Right cardiac atrium (tissue), 5 donors: ENCODE measurements around the gene TSPAN4. TPM values are rescaled to one million over a fixed set of nuclear protein-coding genes. Genes with fewer than 3 reads are reported as not detected.

Experiments used
- ATAC-seq, 2 donors: fragments of 200-7000 bp; cut with Tn5 transposase; one replicate each; pipeline versions ENCODE4 v1.8.0 to v1.9.1; 2020; ENCODE audit warnings: moderate library complexity in 2 of 2, mild to moderate bottlenecking in 1 of 2
- DNase-seq, 3 donors: peaks; one replicate each; pipeline ENCODE4 v3.0.0-alpha.2; 2020
- H3K27ac ChIP-seq: one replicate; pipeline ENCODE4 v1.5.1; 2013; ENCODE audit warnings: mild to moderate bottlenecking, low read length, control low read depth, moderate library complexity
- H3K27me3 ChIP-seq: one replicate; pipeline ENCODE4 v1.6.1; 2013; ENCODE audit not compliant: control insufficient read depth, insufficient read depth
- H3K4me1 ChIP-seq: one replicate; pipeline ENCODE4 v1.6.1; 2013; ENCODE audit warnings: low read length; ENCODE audit not compliant: control insufficient read depth, insufficient read depth
- H3K4me3 ChIP-seq: one replicate; pipeline ENCODE4 v1.5.1; 2013; ENCODE audit warnings: low read length, control low read depth
- H3K9me3 ChIP-seq: one replicate; pipeline ENCODE4 v1.6.1; 2013; ENCODE audit warnings: low read length; ENCODE audit not compliant: control insufficient read depth
- WGBS: extraction: QIAGEN DNeasy Blood & Tissue Kit; methylation state at CpG from one replicate; pipeline ENCODE4 v1.1.7; 2013; 5-methylcytosine and 5-hydroxymethylcytosine counted together
- intact Hi-C, 4 donors: fragments of 100-400 bp; cut with DNase I; formaldehyde crosslinking; loops; one replicate each; pipeline versions ENCODE4 v1.11.0 to v1.14.0; 2022 to 2023
- polyA plus RNA-seq: library from polyadenylated mRNA; stranded (reverse); fragments of 200-250 nt; gene quantifications from one replicate; pipeline ENCODE4 v1.2.3, GENCODE V29; 2013
- total RNA-seq, 4 donors: library from RNA; stranded (reverse); fragmentation: NEBNext Ultra II Directional; extraction: Animal tissue kit (Norgen Biotek cat#: 25700); gene quantifications; one replicate each; pipeline ENCODE4 v1.2.1, GENCODE V29; 2021
- donor health status: healthy with polysubstance abuse.
- donor health status: DM: no; HTN: yes; CAD: no.
- donor health status: DM: no; HTN: no; CAD: no.
- donor health status: DM: no; HTN: yes; CAD: no; lungs with severe emphysema.
- donor health status: DM: yes; HTN: yes; CAD: no.

Gene TSPAN4
- total and polyA plus RNA-seq, 5 donors, result 36.6 to 45.1 (median 40.7) TPM

DNA sequence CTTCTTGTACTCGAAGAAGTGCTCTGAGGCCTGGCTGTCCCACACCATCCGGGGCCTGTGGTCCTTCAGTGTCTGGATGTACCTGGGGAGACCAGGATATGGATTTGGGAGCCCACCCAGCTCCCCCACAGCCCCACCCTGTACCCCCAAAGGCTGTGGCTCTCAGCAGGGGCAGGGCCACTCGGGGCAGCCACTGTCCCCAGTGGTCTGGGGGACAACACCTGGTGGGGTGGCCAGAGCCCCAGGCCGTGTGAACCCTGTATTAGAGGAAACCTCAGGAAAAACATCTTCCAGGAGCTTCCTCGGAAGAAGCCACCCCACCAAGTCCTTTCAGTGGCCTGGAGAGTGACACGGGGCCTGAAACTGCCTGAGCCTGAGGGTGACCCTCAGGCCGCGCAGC lies 27.8 kb downstream of the TSPAN4 start:
- intact Hi-C loops, result no loop called here
- Histone ChIP-seq H3K9me3 (no peaks in the 10 kb centered on the region), H3K4me3 (no peak overlapping the region), H3K27ac (no peak overlapping the region), H3K27me3 (no peaks in the 10 kb centered on the region), H3K4me1 (no peaks in the 10 kb centered on the region)
- no peak for DNase-seq
- WGBS, result 87% methylated on average over 8 of the region's 8 CpGs
- no peak for ATAC-seq

DNA sequence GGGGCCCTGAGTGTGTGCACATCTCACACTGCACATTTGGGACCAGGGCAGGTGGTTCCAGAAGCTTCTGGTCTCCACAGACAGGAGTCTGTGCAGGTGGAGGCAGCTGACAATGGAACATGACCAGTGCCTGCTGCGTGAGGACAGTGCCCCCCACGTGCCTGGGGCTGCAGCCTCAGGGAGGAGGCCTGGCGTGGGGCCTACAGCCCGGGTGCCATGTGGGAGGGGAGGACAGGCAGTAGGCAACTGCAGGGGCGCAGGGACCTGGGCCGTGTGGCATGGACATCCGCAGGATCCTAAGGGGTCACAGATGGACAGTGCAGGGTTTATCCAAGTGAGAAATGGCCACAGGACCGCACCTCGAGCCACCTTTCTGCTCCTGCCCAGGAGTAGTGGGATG lies 28.8 kb downstream of the TSPAN4 start:
- Histone ChIP-seq H3K4me1 (no peaks in the 10 kb centered on the region), H3K27me3 (no peaks in the 10 kb centered on the region), H3K27ac (no peak overlapping the region), H3K4me3 (no peak overlapping the region), H3K9me3 (no peaks in the 10 kb centered on the region)
- WGBS, result 78% methylated on average over 9 of the region's 9 CpGs
- intact Hi-C loops, result no loop called here
- DNase-seq (no peak), ATAC-seq (no peak)

DNA sequence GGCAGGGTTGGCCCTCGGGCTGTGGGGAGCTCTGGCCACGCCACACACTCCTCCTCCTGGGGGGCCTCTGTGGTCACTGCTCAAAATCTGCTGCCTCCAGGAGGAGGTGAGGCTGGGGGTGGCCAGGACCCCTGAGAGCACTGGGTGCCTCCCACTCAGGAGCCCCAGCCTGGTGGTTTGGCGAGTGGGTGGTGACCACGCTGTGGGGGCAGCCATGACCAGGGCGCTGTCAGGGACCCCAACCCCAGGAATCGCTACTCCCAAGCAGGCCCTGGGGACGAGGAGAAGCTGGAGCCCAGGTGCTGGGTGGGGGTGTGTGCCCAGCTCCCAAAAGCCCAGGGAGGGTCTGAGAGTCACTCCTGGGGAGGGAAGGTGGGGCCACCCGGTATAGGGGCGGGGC lies 30.1 kb downstream of the TSPAN4 start:
- Histone ChIP-seq H3K27ac (no peak overlapping the region), H3K27me3 (no peaks in the 10 kb centered on the region), H3K4me3 (no peak overlapping the region), H3K4me1 (no peaks in the 10 kb centered on the region), H3K9me3 (no peaks in the 10 kb centered on the region)
- no peak for ATAC-seq
- intact Hi-C loops, result no loop called here
- no peak for DNase-seq
- WGBS, result 90% methylated on average over 9 of the region's 9 CpGs

DNA sequence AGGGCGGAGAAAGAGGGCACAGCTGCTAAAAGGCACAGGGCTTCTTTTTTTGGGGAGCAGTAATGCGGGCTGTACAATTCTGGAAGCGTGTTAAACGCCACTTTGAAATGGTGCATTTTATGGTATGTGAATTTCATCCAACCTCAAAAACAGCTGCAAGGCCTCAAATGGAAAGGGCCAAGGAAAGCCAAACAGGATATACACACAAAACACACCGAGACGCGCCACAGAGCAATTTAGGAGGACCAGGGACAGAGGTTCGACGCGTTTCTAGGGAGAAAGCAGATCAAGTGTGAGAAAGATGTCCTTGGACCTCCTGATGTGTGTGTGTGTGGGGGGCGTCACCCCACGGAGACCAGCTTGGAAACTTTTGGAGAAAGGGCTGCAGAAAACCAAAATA lies 31.1 kb downstream of the TSPAN4 start:
- Histone ChIP-seq H3K4me3 (no peak overlapping the region), H3K27ac (no peak overlapping the region), H3K9me3 (no peaks in the 10 kb centered on the region), H3K4me1 (no peaks in the 10 kb centered on the region), H3K27me3 (no peaks in the 10 kb centered on the region)
- ATAC-seq, result no peak
- intact Hi-C loops, result no loop called here
- DNase-seq, result no peak
- 61% methylated on average over 12 of the region's 12 CpGs for WGBS

DNA sequence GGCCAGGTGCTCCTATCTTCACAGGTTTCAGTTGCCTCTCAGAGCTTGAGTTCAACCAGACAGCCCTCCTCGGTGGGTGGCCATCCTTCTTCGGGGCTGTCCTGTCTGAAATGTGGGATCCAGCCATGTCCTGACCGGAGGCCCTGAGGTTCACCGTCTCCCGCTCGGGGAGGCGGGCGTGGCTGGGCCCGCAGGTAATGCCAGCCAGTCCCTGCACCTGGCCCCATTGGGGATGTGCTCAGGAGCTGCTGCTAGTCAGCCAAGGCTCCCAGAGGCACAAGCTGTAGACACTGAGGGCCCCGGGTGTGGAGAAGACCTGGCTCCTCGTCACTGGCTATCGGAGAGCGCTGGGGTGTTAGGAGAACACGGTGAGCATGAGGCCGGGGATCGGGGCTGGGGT lies 32.6 kb downstream of the TSPAN4 start:
- H3K4me3 ChIP-seq, result no peak overlapping the region
- intact Hi-C loops, result no loop called here
- no peak overlapping the region for H3K27ac ChIP-seq
- H3K27me3 ChIP-seq, result no peaks in the 10 kb centered on the region
- 92% methylated on average over 16 of the region's 16 CpGs for WGBS
- H3K4me1 ChIP-seq, result no peaks in the 10 kb centered on the region
- ATAC-seq (no peak), DNase-seq (no peak)
- H3K9me3 ChIP-seq, result no peaks in the 10 kb centered on the region

DNA sequence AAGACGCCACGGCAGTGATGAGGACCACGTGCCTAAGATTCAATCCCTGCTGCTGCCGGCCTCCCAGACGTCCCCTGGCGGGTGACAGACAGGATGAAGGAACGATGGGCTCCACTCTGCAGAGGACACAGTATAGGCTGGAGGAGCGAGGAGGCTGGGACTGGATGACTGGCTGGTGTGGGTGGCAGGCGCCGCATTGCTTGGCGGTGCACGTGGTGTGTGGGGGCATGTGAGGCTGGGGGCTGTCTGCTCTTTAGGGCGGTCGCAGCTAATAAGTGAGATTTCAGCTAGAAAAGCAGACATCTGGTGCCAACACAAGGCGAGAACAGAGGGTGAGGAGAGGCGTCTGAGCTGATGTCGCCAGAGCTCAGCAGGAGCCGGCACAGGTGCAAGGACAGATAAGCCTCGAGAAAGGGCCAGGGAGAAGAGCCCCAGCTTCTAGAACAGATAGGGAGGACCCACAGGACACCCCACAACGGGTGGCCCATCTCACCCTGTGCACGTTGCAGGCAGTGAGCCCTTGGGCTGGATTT lies 33.2 kb downstream of the TSPAN4 start:
- WGBS, result 87% methylated on average over 21 of the region's 21 CpGs
- Histone ChIP-seq H3K27me3 (no peaks in the 10 kb centered on the region), H3K9me3 (no peaks in the 10 kb centered on the region), H3K4me1 (no peaks in the 10 kb centered on the region), H3K4me3 (no peak overlapping the region), H3K27ac (no peak overlapping the region)
- ATAC-seq (peak in 1 of 2 donors; percentile 3), DNase-seq (no peak)
- intact Hi-C loops, result no loop called here

DNA sequence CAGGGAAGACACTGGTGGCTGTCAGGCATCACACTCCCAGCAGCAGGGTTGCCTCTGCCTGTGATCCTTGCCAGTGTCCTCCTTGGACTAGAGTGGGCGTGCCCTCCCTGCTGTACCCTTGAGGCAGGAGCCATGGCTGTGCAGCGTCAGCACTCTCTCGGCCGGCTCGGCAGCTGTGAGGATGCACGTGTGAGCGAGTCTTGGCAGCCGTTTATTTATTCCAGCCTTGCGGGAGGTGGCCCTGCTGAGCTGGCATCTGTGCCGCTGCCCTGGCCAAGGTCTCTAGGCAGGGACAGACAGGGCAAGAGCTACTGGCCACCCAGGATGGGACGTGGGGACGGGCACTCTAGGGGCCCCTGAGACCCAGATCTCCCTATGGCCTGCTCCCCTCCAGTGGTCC lies 33.9 kb downstream of the TSPAN4 start:
- ATAC-seq (peak; percentile 61 to 69), DNase-seq (peak in 2 of 3 donors; percentile 76 to 78)
- intact Hi-C loops, result no loop called here
- H3K4me1 ChIP-seq, result no peaks in the 10 kb centered on the region
- 49% methylated on average over 12 of the region's 12 CpGs for WGBS
- H3K27me3 ChIP-seq, result no peaks in the 10 kb centered on the region
- H3K27ac ChIP-seq, result no peak overlapping the region
- no peaks in the 10 kb centered on the region for H3K9me3 ChIP-seq
- no peak overlapping the region for H3K4me3 ChIP-seq

DNA sequence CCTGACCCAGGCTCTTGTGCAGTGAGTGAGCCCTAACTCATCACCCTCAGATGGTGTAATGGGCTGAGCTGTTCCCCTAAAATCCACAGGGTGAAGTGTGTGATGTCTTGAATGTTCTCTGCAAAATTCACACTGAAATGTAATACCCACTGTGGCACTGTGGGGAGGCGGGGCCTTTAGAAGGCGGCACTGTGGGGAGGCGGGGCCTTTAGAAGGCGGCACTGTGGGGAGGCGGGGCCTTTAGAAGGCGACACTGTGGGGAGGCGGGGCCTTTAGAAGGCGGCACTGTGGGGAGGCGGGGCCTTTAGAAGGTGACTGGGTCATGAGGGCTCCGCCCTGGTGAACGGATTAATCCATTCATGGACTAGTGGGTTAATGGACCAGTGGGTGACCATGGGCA lies 34.9 kb downstream of the TSPAN4 start:
- DNase-seq (no peak), ATAC-seq (no peak)
- Histone ChIP-seq H3K9me3 (no peaks in the 10 kb centered on the region), H3K4me1 (no peaks in the 10 kb centered on the region), H3K4me3 (no peak overlapping the region), H3K27me3 (no peaks in the 10 kb centered on the region), H3K27ac (no peak overlapping the region)
- 92% methylated on average over 11 of the region's 11 CpGs for WGBS
- intact Hi-C loops, result no loop called here

DNA sequence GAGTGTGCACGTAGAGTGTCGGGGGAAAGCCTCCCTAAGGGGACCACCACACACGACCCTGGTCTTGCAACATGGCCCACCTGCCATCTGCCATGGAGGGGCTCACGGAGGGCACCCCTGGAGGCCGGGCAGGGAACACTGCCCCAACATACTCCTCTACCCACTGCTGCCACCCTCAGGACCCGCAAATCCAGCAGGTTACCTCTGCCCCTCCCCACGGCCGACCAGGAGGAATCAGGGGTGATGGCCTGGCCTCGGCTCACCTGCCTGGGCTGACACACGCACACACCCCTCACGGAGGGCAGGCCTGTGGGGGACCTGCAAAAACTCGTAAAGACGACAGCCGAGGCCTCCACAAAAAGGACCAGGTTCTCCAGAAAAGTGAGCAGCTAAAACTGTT lies 37.8 kb downstream of the TSPAN4 start:
- intact Hi-C loops, result no loop called here
- Histone ChIP-seq H3K4me3 (no peak overlapping the region), H3K27ac (no peak overlapping the region), H3K27me3 (no peaks in the 10 kb centered on the region), H3K9me3 (no peaks in the 10 kb centered on the region), H3K4me1 (no peaks in the 10 kb centered on the region)
- 89% methylated on average over 14 of the region's 14 CpGs for WGBS
- DNase-seq (no peak), ATAC-seq (no peak)

DNA sequence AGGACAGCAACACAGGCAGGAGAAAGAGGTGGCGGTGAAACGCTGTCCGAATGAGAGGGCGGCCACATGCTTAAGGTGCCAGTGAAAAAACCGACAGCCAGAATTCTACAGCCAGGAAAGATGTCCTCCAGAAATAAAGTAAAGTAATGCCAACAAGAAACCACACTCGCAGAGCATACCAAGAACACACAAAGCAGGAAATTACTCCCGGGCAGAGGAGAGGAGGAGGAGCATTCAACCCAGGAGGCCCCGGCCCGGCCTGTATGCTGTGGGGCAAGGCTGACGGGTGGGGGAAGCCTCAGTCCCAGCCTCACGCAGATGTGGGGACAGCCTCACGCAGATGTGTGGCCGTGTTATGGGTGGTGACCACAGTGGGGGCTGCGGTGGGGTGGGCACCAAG lies 39.9 kb downstream of the TSPAN4 start:
- H3K4me1 ChIP-seq, result no peaks in the 10 kb centered on the region
- no peaks in the 10 kb centered on the region for H3K27me3 ChIP-seq
- no peak overlapping the region for H3K27ac ChIP-seq
- intact Hi-C loops, result no loop called here
- H3K4me3 ChIP-seq, result no peak overlapping the region
- WGBS, result 91% methylated on average over 14 of the region's 14 CpGs
- ATAC-seq, result no peak
- no peaks in the 10 kb centered on the region for H3K9me3 ChIP-seq
- no peak for DNase-seq

DNA sequence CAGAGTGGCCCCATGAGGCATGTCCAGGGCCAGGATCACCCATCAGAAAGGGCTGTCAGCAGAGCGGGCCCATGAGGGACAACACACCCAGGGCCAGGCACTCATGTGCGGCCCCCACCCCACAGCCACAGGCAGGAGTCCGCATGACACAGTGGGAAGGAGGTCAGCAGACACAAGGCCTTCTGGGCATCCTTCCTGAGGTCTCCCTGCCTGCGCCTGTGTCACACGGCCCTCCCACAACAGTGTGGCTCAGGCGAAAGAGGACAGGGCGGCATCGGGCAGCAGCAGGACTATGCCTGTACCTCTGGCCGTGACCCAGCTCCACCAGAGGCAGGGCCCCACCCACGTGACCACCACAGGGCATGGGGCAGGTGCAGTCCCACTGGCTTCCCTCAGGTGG lies 40.9 kb downstream of the TSPAN4 start:
- no peak overlapping the region for H3K27ac ChIP-seq
- ATAC-seq, result peak; percentile 7 to 13
- no peaks in the 10 kb centered on the region for H3K9me3 ChIP-seq
- H3K27me3 ChIP-seq, result no peaks in the 10 kb centered on the region
- no peaks in the 10 kb centered on the region for H3K4me1 ChIP-seq
- WGBS, result 88% methylated on average over 10 of the region's 10 CpGs
- intact Hi-C loops, result no loop called here
- DNase-seq, result no peak
- H3K4me3 ChIP-seq, result no peak overlapping the region

DNA sequence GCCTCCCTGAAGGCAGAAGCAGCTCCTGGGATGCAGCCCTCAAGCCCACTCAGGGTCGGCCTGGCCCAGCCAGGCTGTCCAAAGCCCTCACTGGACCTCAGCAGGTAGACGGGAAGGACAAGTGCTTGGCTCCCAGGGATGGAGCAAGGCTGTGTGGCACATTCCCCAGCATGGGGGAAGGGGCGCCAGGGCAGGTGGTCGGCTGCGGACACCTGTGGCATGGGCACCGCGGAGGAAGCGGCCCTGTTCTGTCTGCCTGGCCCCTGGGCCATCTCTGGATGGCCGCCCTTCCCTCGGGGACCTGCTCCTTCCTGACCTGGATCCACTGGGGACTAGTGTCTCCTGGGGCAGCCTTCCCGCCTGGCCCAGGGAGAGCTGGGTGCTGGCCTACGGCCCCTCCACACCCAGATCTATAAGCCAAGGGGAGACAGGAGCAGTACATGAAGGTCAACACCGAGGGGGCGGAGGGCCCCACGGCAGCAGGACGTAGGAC lies 42.0 kb downstream of the TSPAN4 start:
- WGBS, result 90% methylated on average over 16 of the region's 16 CpGs
- H3K4me1 ChIP-seq, result no peaks in the 10 kb centered on the region
- intact Hi-C loops, result no loop called here
- peak in 1 of 3 donors; percentile 46 for DNase-seq
- H3K9me3 ChIP-seq, result no peaks in the 10 kb centered on the region
- no peak overlapping the region for H3K27ac ChIP-seq
- H3K4me3 ChIP-seq, result no peak overlapping the region
- no peaks in the 10 kb centered on the region for H3K27me3 ChIP-seq
- no peak for ATAC-seq
